Chondrocyte (in vitro differentiated cells): ENCODE data around the gene GSG1L. TPM values are rescaled to one million over a fixed set of nuclear protein-coding genes. Genes with fewer than 3 reads are reported as not detected.

ENCODE experiments used
- DNase-seq: peaks from one replicate; pipeline ENCODE4 v3.0.0; 2021; ENCODE audit warnings: mixed read lengths, low spot score
- H3K27ac Mint-ChIP-seq: one replicate; pipeline ENCODE4 v1.8.0; 2021; ENCODE audit warnings: mild to moderate bottlenecking, moderate library complexity, mixed read lengths; ENCODE audit not compliant: unreplicated experiment
- H3K27me3 Mint-ChIP-seq: 2 replicates; pipeline ENCODE4 v1.8.0; 2021; ENCODE audit warnings: low read depth, mixed read lengths
- H3K36me3 Mint-ChIP-seq: 2 replicates; pipeline ENCODE4 v1.8.0; 2021; ENCODE audit warnings: low read depth, mixed read lengths
- H3K4me1 Mint-ChIP-seq: 2 replicates; pipeline ENCODE4 v1.8.0; 2021; ENCODE audit warnings: low read depth, mild to moderate bottlenecking, mixed read lengths
- H3K4me3 Mint-ChIP-seq: one replicate; pipeline ENCODE4 v1.8.0; 2021; ENCODE audit warnings: mild to moderate bottlenecking, moderate library complexity, mixed read lengths; ENCODE audit not compliant: unreplicated experiment
- H3K9me3 Mint-ChIP-seq: 2 replicates; pipeline ENCODE4 v1.8.0; 2021; ENCODE audit warnings: low read depth, mixed read lengths
- CTCF ChIP-seq: fragments of 200-600 bp; sonication (generic); IDR thresholded peaks from 2 replicates; pipeline ENCODE4 v1.5.0; 2021; ENCODE audit warnings: antibody characterized with exemption, mild to moderate bottlenecking, moderate library complexity
- total RNA-seq: library from RNA; stranded (reverse); gene quantifications from 3 replicates; pipeline ENCODE4 v1.2.1, GENCODE V29; 2021

The GSG1L gene
- total RNA-seq, 1 donor from 2014 or later: not detected

GRCh38 chr16:27870116-27870798 is 193.3 kb downstream of the GSG1L start:
- Mint-ChIP-seq H3K9me3 (peaks cover 19% of the 10 kb centered on the region), H3K27me3 (peaks cover 7% of the 10 kb centered on the region), H3K4me3 (no peak overlapping the region), H3K27ac (no peak overlapping the region), H3K4me1 (no peaks in the 10 kb centered on the region), H3K36me3 (peaks cover 6% of the 10 kb centered on the region)
- TF ChIP-seq CTCF: no peak
- no peak for DNase-seq

- H3K36me3 Mint-ChIP-seq: peaks cover 4% of the 10 kb centered on the region
- H3K27me3 Mint-ChIP-seq: peaks cover 5% of the 10 kb centered on the region
- peaks cover 16% of the 10 kb centered on the region for H3K9me3 Mint-ChIP-seq
- TF ChIP-seq CTCF: no peak
- H3K4me3 Mint-ChIP-seq: no peak overlapping the region
- no peak overlapping the region for H3K27ac Mint-ChIP-seq
- no peaks in the 10 kb centered on the region for H3K4me1 Mint-ChIP-seq
- DNase-seq: no peak
Observed at GRCh38 chr16:27869411-27869810, 194.1 kb downstream of the GSG1L start.

- Mint-ChIP-seq H3K36me3 (peaks cover 6% of the 10 kb centered on the region), H3K27ac (no peak overlapping the region), H3K4me1 (no peaks in the 10 kb centered on the region), H3K27me3 (peaks cover 5% of the 10 kb centered on the region), H3K4me3 (no peak overlapping the region), H3K9me3 (peaks cover 21% of the 10 kb centered on the region)
- TF ChIP-seq CTCF: no peak
- DNase-seq: no peak
Observed at GRCh38 chr16:27868180-27868579, 195.3 kb downstream of the GSG1L start.

- Mint-ChIP-seq H3K9me3 (peaks cover 28% of the 10 kb centered on the region), H3K27me3 (peaks cover 5% of the 10 kb centered on the region), H3K4me3 (no peak overlapping the region), H3K4me1 (no peaks in the 10 kb centered on the region), H3K27ac (no peak overlapping the region), H3K36me3 (peaks cover 6% of the 10 kb centered on the region)
- DNase-seq: no peak
- peak; percentile 74 for TF ChIP-seq CTCF
Observed at GRCh38 chr16:27867122-27868110, 196.1 kb downstream of the GSG1L start.

- Mint-ChIP-seq H3K4me1 (no peaks in the 10 kb centered on the region), H3K9me3 (peaks cover 28% of the 10 kb centered on the region), H3K27me3 (no peaks in the 10 kb centered on the region), H3K27ac (no peak overlapping the region), H3K4me3 (no peak overlapping the region), H3K36me3 (peaks cover 6% of the 10 kb centered on the region)
- DNase-seq: no peak
- no peak for TF ChIP-seq CTCF
Observed at GRCh38 chr16:27863377-27863776, 200.1 kb downstream of the GSG1L start.
